Measurements from ENCODE around the gene THUMPD2.
"Not testable (repeated sequence)": the region's sequence is repeated elsewhere in the genome, so short reads cannot be mapped to it uniquely, and the experiment has no call there.

THUMPD2 gene

DNA sequence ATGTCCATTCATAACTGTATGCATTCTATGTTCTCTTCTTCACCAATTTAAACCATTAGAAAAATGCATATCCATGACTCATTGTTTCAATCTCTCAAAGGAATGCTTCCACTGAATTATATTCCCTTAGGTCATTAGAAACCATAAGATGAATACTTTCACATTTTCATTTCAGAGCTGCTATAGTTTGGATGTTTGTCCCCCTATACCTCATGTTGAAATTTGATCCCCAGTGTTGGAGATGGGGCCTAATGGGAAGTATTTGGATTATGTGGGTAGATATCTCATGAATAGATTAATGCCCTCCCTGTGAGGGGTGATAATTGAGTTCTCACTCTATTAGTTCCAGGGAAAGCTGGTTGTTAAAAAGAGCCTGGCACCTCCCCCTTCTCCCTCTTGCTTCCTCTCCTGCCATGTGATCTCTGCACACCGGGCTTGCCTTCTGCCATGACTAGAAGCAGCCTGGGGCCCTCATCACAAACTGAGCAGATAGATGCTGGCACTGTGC, 35.7 kb downstream of the THUMPD2 start:
- peak in 1 of 3 experiments; percentile 27 for DNase-seq

DNA sequence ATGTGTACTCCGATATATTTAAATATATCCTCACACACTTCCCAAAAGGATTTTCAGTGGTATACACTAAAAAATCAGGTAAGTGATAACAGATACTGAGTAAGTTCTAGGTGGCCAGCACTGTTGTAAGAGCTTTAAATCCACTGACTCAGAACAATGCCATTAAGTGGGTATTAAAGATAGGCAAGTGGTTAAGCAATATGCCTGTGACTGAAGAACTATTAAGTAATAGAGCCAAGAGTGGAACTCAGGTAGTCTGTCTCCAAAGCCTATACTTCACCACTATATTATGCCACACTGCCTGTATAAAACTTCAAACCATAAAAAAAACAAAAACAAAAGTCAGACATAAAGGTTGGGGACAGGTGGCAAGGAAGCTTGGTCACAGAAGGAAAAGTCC, 37.2 kb downstream of the THUMPD2 start:
- no peak for DNase-seq

DNA sequence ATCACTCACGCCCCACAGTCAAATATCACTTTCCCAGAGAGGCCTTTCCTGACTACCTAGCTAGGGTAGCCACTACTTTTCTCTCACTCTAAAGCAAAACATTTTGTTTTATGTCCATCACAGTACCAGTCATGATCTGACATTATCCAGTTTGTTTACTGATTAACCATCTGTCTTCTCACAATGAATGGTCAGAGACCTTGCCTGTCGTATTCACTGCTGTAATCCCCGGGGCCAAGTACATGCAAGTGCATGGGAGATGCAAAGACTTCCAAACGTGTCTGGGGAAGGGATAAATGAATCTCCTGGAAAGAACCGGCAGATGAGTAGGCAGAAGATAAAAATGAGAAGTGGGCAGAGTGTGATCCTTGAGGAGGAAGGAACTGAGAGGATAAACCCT, 39.7 kb downstream of the THUMPD2 start:
- no peak for DNase-seq

DNA sequence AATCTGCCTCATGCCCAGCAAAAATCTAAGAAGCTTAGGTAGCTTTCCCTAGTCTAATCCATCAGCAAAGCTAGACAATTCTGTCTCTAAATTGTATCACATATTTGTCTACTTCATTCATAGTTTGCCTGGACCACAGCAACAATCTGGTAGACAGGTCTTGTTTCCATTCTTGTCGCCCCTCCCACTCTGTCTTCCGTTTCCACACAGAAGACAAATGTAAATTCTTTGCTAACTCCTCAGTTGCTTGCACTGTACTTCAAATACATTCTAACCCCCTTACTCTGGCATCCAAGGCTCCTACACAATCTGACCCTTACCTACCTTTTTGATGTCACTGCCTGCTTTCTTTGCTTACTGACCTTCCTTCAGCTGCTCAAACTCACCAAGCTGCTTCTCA, 40.1 kb downstream of the THUMPD2 start:
- no peak for DNase-seq

DNA sequence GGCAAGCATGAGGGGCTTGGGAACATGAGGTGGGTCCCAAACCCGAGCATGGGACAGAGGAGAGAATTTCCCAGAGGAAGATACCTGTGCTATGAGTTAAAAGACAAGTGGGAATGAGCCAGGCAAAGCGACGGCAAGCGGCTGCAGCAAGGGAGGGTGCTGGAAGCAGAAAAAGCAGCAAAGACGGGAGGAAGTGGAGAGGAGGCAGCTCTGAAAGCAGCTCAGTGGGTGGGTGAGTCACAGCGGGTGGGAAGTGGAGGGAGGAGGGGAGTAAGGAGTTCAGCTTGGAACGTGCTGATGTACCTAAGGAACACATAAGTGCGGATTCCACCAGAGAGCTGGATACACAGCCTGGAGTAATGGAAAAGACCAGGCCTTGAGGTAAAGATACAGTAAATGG, 41.4 kb downstream of the THUMPD2 start:
- no peak for DNase-seq

DNA sequence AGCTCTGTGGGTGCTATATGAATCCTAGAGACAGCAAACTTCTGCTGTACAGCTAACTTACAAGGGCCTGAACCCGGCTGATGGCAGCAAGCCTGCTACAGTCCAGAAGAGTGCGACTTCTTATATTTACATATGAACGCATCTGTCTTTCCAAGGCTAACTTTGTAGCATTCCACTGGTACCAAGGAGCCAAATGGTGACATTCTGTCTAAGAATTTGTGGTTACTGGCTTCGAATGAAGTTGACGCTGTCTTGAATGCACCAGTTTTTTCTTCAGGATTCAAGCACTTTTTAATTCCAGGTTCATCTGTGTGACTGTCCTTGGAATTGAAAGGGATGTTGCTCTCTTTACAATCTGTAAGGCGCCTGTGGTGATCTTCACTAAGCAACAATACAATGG, 42.4 kb downstream of the THUMPD2 start:
- no peak for DNase-seq

DNA sequence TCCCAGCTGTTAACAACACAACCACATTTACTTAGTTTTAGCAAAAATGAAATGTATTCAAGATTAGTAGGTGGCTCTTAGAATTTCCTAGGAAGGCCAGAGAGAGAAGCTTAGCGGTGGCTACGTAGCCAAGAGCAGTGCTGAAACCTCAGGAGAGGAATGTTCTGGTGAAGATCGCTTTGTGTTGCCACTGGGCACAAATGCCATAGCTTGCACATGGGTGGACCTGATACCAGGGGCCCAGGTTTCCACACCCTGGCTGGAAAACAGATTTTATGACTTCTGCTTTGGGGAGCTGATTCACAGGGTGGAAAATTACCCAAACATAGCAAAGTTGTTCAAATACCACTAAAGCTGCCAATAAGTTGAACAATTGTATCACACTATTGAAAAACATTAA, 43.4 kb downstream of the THUMPD2 start:
- no peak for DNase-seq

DNA sequence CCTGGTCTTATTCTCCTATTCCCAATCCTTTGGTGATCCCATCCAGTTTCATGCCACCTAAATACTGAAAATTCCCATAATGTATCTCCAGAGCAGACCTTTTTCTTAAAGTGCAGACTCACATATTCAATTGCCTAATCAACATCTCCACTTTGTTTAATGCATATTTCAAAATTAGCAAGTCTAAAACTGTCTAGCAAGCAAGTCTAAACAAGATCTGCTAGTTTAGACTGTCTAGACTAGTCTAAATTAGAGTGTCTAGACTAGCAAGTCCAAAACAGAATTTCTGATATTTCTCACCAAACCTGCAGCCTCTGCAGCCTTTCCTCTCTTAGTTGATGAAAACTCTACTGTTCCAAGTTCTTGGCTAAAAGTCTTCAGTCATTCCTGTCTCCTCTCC, 44.6 kb downstream of the THUMPD2 start:
- DNase-seq = no peak

DNA sequence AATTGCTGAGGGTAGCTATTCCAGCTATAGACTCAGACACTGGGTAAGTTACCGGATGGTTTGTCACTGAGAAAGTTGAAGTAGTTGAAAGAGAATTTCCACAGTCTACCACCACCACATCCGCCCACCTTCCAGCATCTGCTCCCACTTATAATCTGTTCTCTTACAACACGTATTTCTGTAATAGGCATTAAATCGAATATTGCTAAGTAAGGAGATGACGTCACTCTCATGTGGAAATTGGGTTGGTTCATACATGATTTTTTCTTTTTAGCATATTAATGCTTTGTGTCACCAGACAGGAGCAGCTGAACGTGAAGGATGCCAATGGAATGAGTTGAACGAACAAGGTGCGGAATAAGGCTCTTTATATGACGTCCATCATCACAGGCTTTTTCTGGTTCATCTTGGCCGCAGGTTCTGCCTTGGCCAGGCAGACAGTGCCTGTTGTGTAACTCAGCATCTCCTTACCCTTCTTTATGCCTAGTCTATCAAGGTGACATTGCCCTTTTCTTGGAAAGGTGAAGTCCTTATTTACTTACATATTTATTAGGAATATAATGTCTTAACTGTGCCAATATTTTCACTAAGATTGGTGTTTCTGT, 45.9 kb downstream of the THUMPD2 start:
- DNase-seq = no peak

DNA sequence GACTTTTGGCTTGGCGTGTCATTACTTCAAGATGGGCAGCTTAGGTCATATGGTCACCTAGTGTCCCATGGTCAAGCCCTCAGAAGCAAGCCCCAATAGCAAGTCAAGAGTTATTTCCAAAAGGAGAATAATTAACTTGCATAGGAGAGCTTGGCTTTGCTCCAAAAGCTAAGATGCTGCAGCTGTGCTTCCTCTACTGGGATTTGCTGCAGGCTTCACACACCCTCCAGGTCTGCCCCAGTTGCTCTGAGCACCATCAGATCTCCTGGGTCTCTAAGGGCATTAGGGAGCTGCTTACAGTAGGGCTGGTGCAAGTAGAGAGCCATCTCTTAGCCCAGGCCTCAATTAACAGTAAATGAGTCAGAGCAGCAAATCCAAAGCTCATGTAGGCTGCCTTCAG, 46.6 kb downstream of the THUMPD2 start:
- DNase-seq = peak in 1 of 3 experiments; percentile 21

DNA sequence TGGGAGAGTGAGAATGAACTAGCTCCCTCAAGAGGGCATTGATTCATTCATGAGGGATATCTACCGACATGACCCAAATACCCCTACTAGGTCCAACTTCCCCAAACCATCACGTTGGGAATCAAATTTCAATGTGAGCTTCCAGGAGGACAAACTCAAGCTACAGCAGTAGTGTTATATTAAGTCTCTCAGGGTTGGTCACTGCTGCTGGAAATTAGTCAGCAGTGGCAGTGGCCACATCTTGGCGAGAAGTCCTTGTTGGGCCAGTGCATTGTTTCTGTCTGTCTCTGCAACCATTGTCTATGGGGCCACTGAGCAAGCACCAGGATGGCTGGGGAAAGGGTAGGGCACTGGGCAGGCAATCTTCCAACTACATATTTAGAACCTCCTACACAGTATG, 47.5 kb downstream of the THUMPD2 start:
- no peak for DNase-seq

DNA sequence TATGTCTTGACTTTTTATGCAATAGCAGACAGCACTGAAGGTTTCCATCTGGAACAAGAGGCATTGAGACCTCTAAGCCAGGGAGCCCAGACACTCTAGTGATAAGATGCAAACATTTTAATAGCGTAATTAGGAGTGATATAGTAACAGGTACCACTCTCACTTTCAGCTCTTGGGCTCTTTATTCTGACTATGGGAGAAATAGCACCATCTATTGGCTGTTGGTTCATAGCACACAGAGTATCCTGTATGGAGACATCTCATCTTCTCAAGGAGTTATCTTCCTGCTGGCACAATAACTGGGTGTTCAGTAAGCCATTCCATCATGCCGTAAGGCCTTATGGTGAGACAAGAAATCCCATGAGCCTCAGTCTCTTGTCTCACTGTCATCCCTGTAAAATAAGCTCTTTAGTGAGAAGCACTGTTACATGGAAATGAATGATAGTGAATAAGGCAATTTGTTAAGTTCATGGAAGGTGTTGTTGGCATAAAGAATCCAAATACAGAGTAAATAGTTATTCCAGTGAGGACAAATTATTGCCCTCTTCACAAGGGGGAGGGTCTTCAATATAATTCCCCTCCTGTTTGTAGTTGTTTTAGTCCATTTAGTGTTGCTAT, 48.3 kb downstream of the THUMPD2 start:
- DNase-seq = peak; percentile 17 to 65 (median 47)

DNA sequence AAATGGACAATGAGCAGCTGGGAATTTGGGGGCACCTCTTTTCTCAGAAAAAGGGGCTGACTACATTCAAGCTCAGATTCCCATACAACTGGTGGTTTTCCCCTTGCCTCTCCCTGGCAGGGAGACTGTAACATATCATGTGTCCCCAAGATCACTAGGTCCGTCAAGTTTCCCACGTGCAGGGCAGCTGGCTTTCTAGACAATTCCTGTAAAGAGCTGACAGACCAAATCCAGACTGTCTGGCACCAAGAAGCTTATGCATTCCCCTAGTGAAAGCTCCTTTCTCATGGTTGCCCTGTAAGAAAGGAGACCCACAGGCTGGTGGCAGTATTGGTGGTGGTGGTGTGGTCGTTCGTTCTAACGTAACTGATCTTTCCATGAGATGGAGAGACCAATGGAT, 48.8 kb downstream of the THUMPD2 start:
- no peak for DNase-seq

DNA sequence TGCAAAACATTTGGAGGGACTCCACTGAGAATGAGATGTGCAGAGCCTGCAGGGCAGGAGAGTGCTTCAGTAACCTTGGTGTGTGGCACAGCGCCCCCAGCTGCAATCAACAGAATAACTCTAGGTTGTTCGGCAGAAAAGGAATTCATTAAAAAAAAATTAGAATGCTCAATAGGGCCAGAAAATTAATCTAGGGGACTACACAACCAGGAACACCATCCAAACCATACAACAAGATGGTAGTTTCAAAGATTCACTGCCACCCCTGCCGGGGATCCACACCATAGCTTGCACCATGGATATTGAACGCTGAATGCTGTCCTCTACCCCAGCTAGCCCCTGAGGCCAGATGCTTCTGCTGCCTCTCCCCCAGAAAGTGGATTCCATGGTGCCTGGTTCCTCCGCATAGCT, 50.1 kb downstream of the THUMPD2 start:
- no peak for DNase-seq

DNA sequence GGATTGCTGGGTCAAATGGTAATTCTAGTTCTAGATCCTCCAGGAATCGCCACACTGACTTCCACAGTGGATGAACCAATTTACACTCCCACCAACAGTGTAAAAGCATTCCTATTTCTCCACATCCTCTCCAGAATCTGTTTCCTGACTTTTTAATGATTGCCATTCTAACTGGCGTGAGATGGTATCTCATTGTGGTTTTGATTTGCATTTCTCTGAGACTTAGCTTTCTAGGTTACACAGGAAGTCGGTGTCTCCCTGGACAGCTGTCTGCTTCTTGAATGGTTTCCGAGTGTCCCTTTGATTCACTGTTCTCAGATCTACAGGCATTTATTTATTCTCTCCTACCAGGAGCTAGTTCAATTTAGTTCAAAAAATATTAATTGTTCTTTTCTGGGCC, 51.0 kb downstream of the THUMPD2 start:
- not testable (repeated sequence) for DNase-seq

DNA sequence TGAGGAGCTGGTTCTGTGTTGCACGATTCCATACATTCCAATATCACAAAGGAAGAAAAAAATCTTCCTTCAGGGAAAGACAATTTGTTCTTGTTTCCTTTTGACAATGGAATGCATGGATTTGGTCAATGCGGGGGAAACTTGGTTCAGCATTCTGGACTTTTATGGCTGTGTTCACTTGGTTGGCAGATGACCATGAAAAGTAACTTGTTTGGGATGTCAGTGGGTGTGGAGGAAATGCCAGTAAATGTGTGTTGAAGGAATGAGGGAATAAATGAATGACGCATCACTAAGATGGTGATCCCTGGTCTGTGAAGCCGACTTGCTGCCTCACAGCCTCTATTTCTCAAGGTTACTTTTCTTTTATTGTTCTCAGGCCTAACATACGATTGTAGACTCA, 53.7 kb downstream of the THUMPD2 start:
- no peak for DNase-seq

DNA sequence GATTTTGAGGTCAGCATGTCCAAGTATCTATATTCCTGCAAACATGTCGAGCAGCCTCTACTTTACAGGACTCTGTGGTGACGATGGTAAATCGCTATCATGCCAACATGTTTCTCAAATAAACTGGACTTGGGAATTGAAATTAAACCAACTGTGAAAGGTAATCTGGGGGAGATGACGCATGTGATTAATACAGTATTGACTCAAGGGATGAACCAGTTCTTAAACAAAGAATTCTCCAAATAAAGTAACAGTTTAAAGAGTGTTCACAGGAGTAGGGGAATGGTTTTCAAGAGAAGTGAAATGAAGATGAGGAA, 54.3 kb downstream of the THUMPD2 start:
- no peak for DNase-seq

DNA sequence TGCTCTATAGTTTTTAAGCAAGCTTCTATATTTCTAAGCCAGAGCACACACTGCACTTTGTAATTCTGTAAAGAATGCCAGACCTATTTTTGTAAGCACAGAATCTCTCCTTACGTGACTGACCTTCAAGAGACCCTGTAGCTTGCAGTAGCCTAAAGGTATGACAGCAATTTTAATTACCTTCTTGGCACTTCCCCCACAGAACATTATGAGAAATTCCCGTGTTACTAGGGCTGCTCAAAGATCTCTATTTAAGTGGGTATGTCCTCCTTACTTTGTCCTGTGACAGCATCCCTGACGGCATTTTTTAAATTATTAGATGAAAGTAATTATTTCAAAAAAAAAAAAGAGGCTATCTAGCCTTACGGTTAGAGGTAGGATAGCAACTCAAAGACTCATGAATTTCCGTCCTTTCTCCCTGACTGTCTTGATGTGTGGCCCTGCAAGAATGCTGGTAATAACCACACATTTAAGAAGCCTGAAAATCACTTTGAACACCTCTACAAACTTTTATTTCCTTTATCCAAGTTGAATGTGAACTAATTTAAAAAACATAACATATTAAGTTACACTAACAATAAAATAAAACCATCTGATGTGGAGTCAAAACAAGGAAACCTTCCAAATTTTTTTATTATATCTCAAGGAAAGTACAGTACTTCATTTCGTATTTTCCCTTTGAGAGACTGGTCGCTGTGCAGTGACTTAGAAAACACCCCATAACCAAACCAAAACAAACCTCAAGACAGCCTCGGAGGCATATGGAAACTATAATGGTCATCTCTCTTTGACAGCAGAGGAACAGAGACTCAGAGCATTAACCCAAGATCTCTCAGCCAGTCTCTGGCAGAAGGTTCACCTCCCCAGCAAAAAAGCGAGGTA, 54.9 kb downstream of the THUMPD2 start:
- no peak for DNase-seq

DNA sequence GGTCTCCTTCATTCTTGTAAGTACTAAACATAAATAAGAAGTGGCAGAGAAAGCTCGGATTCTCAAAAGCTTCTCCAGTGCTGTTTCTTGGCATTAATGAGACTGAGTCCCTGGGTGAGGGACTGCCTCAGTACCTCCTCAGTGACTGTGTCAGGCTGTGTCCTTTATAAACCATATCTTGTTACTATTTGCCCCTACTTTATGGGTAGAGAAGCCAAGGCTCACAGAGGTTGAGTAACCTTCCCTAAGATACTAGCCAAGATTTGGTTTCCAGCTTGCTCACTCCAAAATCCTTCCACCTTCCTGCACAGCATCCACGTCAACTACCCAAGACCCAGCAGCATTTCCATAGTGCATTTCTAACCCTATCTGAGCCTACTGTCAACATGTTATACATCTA, 55.6 kb downstream of the THUMPD2 start:
- DNase-seq = no peak

DNA sequence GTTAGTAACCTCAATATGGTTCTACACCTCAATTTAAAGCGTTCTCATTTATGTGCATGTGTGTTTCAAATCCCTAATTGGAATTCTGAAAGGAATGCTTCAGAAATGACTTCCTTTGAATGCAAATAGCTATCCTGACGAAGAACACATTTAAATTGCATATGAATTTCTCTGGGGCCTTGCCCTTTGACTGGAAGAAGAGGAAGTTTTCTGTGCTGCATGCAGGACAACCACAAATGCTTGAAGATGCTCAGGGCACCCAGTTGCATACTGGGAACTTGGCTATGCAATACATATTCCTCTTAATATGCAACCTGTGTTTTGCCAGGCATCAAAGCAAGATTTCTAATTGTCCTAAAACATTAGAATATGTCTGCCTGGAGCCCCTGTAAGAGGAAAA, 58.1 kb downstream of the THUMPD2 start:
- no peak for DNase-seq

DNA sequence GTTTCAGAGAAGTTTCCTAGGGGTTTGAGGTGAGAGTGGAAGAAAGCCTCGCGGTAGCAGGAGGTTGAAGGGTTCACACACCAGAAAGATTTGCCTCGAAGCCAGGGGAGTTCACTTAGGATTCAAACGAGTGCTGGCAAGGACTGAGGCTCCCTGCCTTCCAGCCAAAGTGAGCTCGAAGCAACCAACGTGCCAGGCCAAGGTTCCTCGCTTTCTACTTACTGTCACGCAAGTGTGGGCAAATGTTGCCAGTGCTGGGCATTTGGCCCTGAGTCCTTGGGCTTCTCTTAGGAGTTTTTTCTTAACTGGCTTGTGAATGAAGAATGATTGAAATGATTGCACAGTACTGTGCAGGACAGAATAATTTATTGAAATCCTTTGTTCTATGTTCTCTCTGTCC, 59.7 kb downstream of the THUMPD2 start:
- DNase-seq = no peak

DNA sequence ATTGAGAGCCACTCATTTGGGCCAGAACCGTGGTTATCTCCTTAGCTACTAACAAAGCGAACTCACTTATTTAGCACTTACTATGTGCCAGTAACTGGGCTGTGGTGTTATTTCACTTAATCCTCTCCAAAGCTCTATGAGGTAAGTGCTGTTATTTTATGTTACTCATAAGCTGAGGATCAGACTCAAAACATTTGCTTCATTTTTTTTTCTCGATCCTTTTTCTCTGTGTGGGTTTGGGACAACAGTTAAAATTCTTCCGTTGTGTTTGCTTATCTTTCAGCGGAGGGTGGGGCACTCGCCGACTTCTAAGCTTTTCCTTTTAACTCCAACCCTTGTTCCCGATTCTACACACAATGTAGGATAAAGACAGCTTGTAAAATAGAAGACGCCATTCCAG, 60.6 kb downstream of the THUMPD2 start:
- DNase-seq = no peak

DNA sequence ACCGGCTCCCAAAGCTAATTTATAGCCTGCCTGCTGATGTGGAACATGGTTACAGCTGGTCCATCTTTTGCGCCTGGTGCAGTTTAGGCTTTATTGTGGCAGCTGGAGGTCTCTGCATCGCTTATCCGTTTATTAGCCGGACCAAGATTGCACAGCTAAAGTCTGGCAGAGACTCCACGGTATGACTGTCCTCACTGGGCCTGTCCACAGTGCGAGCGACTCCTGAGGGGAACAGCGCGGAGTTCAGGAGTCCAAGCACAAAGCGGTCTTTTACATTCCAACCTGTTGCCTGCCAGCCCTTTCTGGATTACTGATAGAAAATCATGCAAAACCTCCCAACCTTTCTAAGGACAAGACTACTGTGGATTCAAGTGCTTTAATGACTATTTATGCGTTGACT, 62.0 kb downstream of the THUMPD2 start:
- DNase-seq = no peak

DNA sequence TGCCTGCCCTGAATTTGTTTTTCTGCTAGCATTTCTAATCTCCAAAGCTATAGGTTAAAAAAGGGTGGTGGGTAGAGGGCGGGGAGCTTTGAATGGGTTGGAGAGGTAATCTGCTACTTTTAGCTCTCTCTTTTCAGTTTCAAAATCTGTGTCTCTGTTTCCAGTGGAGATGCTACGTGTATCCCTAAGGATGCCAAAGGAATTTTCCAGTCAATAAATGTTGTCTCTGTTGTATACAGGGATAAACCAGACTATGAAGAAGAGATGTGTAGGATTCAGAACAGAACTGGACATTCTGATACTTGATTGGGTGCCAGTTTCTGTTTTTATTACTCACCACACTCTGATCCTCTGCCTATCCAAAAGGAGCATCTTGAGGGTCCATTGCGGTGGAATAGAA, 63.2 kb downstream of the THUMPD2 start:
- no peak for DNase-seq
